ENCODE results near the gene C2CD5.
A peak's percentile ranks its signal among the peaks of the same experiment; 100 is the strongest.

C2CD5 gene

GRCh38 chr12:22406627-22407026, 137.7 kb downstream of the C2CD5 start:
- Histone ChIP-seq H3K27me3 (replicated peaks; ENCODE audit: control insufficient read depth, insufficient read depth, low read length) (no peaks in the 10 kb centered on the region), H3K36me3 (ENCODE audit: control insufficient read depth, insufficient read depth, low read length) (no peaks in the 10 kb centered on the region), H3K4me3 (replicated peaks; ENCODE audit: low read depth, low read length) (no peak overlapping the region)
- peak; percentile 29 for DNase-seq (ENCODE audit: extremely low read depth, insufficient read length)
- TF ChIP-seq CTCF (IDR thresholded peaks at IDR 0.05; ENCODE audit: insufficient read depth, low read length, poor library complexity, severe bottlenecking): no peak

GRCh38 chr12:22399464-22400180, 144.7 kb downstream of the C2CD5 start:
- H3K27me3 ChIP-seq (replicated peaks; ENCODE audit: control insufficient read depth, insufficient read depth, low read length): no peaks in the 10 kb centered on the region
- DNase-seq (ENCODE audit: extremely low read depth, insufficient read length): no peak
- no peak for TF ChIP-seq CTCF (IDR thresholded peaks at IDR 0.05; ENCODE audit: insufficient read depth, low read length, poor library complexity, severe bottlenecking)

More at GRCh38 chr12:22399464-22400180, 144.7 kb downstream of the C2CD5 start:
- no peaks in the 10 kb centered on the region for H3K36me3 ChIP-seq (ENCODE audit: control insufficient read depth, insufficient read depth, low read length)
- no peak overlapping the region for H3K4me3 ChIP-seq (replicated peaks; ENCODE audit: low read depth, low read length)
